OCI-M2 (cell line): Measurements from ENCODE around the gene RBM28.

Experiments
- DNase-seq: peaks from one replicate; lab custom pipeline; 2025; ENCODE audit not compliant: unreplicated experiment; lab: John Stamatoyannopoulos, UW

Gene RBM28

DNA sequence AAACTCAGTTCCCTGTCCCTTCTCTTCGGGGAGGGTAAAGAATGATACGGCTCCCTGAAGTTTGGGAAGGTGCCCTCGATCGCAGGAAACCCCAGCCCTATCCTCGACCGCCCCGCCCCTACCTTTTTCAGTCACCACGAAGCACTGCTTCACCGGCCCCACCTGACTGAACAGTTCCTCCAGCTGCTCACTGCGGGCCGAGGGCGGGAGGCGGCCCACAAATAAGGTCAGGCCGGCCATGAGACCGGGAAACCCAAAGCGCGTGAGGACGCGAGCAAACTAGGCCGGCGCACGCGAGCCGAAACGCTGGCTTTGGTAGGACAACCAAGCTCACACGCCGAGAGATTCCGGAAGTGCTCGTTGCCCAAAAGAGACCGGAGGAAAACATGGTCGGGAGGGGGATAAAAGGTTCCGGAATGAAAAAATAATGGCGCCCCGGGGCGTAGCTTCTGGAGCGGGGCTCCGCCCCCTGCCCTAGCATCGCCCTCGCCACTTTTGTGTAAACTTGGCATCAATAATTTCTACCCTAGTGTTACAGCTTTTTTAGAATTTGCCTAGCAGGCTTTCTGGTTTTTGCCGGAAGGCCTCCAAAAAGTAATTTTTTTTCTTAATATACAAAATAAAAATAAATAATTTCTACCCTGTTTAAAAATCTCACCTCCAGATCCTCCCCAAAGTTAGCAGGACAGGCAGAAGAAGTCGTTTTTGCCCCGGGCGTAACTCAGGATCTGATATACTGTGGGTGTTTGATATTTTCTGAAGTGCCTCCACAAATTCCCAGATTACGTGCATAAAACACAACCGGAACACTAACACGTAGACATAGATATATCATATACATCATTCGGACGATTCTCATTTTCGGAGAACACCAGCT lies at the start of gene RBM28:
TSS of gene RBM28 (minus strand) at position 355 of the 877 bp plus-strand sequence. CDS start at position 240, 115 bp downstream.
- peak; percentile 90 for DNase-seq

DNA sequence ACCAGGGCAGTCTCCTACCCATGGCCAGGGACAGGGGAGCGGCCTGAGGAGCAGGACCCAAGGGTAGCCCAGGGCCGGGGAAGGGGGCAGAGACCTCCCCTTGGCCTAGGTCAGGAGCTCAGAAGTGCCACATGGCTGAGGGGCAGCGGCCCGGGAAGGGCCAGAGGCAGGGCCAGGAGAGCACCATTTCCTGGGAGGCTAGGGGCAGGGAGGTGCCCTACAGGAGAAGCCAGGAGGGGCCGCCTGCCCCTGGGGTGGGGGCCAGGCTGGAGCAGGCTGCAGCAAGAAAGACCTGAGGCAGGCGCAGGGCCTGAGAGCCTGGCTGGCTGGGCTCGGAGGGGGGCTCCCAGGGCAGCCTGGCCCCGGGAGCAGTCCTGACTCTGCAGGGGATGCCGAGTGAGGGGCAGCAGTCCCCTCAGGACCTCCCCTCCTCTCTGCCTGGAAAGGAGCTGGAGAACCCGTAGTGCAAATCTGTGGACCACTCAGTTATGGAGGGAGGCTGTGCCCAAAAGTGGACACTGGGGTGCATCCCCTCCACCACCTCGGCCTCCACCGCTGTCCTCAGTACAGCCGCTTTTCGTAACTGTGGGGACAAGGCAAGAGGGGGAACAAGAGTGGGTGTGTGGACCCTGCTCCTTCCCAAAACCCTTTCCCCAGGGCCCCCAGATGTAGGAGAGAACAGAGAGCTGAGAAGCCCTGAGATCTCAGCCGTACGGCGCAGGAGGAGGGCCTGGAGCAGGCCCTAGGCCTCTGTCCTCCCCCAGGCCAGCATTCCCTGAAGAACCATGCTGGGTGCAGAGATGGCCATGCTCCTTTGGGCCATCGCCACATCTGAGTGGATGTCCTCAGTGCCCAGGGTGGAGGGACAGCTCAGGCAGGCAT lies 49.0 kb upstream of the RBM28 start:
- no peak for DNase-seq

DNA sequence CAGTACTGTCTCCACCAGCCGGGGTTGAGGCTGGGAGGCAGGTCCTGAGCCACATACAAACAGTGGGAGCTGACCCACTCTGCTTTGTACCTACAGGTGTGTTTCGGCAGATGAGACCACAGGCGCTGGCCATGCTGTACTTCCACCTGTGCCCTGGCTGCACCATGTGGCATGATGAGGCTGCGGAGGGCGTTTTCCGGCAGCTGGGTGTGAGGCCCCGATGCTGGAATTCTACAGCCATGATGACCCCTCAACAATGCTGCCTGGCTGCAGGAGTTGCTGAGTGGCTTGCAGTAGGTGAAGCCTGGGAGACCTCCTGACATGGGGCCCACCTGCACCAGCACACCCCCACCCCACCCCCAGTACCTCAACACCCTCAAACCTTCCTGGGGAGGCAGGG lies 48.1 kb upstream of the RBM28 start:
- no peak for DNase-seq

- no peak for DNase-seq
These were observed 47.3 kb upstream of the RBM28 start for GRCh38 chr7:128390871-128391565.

DNA sequence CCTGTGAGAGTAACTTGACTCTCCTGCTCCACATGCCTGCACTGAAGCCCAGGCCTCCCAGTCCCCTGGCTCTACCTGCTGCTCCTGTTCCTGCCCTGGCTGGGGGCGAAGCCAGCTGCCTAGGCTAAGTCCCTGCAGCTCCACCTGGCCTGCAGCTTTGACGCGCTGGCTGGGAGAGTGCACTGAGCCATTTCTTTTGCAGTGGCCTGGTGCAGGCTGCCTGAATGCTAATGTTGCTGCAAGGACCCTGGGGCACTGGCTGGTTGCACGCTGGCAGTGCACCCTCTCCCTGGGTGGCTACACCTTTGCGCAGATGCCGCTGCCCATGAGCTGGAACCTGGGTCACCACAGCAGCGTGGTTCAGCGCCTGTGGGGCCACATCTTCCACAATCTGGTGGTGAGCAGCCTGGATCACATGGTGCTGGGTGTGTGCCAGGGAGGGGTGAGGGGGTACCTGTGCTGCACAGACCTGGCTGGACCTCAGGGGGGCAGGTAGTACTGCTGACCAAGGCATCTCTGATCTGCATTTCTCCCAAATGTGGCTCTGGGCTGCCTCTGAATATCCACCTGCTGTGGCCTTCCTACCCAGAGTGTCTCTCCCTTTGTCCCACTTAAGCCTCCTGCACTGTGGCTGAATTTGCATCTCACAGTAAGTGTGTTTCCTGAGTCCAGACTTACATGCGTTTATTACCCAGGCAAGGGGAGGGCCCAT lies 46.1 kb upstream of the RBM28 start:
- DNase-seq = no peak

DNA sequence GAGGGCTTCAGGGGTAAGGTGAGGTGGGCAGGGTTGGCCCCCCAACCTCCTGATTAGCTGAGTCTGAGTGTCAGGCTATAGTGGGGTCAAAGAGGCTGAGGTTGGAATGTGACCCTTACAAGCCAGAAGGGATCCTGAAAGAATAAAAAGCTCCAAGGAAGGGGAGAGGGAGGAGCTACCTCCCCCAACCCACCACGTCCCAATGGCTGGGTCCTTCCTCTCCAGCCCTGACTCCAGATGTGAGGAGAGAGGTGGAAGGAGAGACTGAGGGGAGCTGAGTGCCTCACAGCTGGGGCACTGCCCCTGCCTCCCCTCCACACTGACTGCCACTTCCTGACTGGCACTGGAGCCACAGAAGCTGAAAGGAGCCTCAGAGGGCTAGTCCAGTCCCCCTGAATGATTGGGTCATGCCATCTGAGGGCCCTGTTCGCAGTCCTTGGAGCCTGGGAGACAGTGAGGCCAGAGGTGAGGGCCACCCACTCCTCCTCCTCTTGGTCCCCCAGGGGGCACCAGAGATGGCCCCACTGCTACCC lies 45.4 kb upstream of the RBM28 start:
- DNase-seq = no peak

DNA sequence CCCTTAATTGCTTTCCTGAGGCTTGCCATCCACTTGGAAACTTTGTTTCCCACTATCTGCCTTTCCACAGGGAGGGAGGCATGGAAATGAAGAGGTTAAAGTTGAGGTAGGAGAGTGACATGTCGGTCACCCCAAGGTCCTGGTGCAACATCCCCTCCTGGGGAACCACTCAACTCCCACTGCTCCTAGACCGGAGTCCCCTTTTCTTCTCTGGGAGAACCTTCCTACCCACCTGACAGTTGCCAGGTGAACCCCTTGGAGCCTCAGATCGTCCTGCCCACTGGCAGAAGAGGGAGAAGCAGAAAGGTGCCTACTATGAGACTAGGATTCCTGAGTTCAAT lies 44.4 kb upstream of the RBM28 start:
- no peak for DNase-seq

- DNase-seq = no peak
These were observed 43.8 kb upstream of the RBM28 start for GRCh38 chr7:128387216-128388144.

GRCh38 chr7:128385988-128386925 lies 42.5 kb upstream of the RBM28 start:
- no peak for DNase-seq

DNA sequence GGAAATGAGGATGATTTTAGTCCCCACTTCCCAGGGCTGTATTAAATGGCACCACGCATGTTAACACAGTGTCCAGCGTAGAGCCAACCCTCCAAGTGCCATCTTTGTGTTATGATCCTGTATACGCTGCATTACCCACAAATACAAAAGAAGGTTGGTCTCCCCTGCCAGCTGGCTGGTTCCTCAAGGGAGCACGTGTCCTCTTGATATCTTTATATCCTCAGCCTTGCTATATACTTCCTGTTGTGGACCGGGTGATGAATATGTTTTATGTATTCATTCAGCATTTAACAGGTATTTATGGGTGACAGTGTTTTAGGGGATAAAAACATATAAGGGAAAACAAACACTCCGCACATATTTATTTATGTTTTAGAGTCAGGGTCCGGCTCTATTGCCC lies 41.0 kb upstream of the RBM28 start:
- DNase-seq = no peak

- no peak for DNase-seq
These were observed 40.1 kb upstream of the RBM28 start for GRCh38 chr7:128383776-128384175.

DNA sequence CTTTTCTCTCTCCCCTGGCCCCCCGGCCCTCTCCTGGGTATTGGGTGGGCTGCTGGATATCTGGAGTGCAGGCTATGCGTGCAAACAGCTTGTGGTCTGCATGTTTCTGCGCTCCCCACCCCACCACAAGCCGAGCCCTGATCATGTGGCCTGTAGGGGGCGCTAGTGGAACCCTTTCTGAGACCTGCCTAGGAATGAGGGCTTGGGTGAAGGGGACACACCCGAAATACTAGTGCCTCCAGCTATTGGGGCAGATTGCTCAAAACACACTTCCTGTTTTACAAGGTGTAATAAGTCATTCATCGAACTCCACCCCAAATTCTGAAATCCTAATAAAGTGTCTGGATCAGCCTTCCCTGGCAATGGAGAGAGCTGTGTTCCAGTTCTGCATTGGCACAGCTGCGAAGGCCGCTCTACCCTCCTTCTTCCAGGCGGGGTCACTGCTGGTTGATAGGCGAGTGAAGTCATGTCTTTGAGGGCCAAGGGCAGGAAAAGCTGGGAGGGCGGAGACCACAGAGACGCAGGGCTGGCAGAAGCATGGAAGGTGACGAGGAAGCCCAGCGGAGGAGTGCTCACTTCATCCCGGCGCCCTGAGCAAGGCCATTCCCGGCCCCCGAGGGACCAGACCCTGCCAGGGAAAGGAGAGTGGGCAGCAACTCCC lies 37.6 kb upstream of the RBM28 start:
- DNase-seq = no peak

DNA sequence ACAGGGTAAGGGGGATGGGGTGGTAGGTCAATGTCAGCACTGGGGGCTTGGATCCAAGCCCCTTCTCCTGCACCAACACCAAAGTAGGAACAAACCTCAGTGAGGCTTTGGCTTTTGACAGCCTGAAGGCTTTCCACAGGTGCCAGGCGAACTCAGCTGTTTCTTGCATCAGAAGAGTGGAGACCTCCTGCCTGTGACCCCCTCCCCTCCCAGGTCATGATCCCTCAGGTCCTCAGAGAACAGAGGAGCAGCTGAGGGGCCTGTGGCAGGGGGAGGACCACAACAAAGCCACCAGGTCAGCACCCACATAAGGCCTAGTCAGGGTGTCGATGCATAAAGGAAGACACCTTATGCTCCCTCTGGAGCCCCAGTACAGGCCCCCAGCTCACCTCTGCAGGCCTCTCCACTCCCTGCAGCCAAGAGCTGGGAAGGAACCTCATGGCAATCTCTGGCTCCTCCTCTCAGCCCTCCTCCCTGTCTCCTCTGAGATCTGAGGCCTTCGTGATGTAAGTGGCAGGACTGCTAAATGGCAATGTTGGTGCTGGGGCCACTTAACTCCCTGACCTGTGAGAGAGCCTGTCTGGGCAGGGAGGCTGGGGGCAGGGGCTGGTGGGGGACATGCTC lies 36.9 kb upstream of the RBM28 start:
- no peak for DNase-seq

DNA sequence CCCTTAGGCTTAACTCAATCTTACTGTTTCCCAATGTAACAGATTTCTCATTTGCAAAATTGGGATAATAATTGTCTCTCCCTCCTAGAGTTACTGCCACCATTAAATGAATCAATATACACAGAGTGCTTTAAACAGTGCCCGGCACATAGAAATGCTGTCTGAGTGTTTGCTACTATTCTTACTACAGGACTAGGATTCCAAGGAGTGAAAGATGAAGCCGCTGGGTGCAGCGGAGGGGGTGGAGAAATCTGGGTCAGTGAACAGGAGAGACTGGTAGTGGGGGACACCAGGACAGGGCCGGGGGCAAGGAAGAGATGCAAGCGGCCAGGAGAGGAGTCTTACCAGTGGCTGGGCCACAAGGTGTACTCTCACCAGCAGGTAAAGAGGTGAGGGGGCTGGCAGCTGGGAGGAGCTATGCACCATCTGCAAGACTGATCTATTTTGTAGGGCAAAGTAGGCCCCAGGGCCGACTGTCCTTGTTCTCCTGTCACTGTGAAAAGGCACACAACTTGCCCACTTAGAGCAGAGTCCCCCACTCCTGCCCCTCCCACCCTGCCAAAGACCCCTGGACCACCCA lies 36.3 kb upstream of the RBM28 start:
- DNase-seq = no peak

GRCh38 chr7:128378637-128379036 lies 34.9 kb upstream of the RBM28 start:
- no peak for DNase-seq

DNA sequence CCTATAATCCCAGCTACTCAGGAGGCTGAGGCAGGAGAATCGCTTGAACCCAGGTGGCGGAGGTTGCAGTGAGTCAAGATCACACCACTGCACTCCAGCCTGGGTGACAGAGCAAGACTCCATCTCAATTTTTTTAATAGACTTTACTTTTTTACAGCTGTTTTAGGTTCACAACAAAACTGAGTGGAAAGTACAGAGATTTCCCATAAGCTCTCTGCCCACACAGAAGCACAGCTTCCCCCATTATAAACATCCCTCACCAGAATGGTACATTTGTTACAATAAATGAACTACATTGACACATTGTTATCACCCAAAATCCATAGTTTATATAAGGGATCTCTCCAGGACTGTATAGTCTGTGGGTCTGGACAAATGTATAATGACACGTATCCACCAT lies 32.4 kb upstream of the RBM28 start:
- DNase-seq = no peak

GRCh38 chr7:128374041-128374440 lies 30.3 kb upstream of the RBM28 start:
- DNase-seq = no peak
